Osteocyte (in vitro differentiated cells): ENCODE measurements around the gene IKBIP. TPM values are rescaled to one million over a fixed set of nuclear protein-coding genes. Genes with fewer than 3 reads are reported as not detected.

ENCODE experiments used
- DNase-seq: peaks from one replicate; pipeline ENCODE4 v3.0.0; 2021; ENCODE audit warnings: mixed read lengths; ENCODE audit not compliant: unreplicated experiment; ENCODE audit errors: extremely low spot score
- H3K27ac Mint-ChIP-seq: one replicate; pipeline ENCODE4 v1.8.0; 2021; ENCODE audit warnings: mild to moderate bottlenecking, mixed read lengths; ENCODE audit not compliant: unreplicated experiment
- H3K27me3 Mint-ChIP-seq: one replicate; pipeline ENCODE4 v1.8.0; 2021; ENCODE audit warnings: mixed read lengths; ENCODE audit not compliant: unreplicated experiment
- H3K36me3 Mint-ChIP-seq: one replicate; pipeline ENCODE4 v1.8.0; 2021; ENCODE audit warnings: mixed read lengths; ENCODE audit not compliant: unreplicated experiment
- H3K4me1 Mint-ChIP-seq: one replicate; pipeline ENCODE4 v1.8.0; 2021; ENCODE audit warnings: mixed read lengths; ENCODE audit not compliant: unreplicated experiment
- H3K4me3 Mint-ChIP-seq: one replicate; pipeline ENCODE4 v1.8.0; 2021; ENCODE audit warnings: mild to moderate bottlenecking, moderate library complexity, mixed read lengths; ENCODE audit not compliant: unreplicated experiment
- H3K9me3 Mint-ChIP-seq: one replicate; pipeline ENCODE4 v1.8.0; 2021; ENCODE audit warnings: mixed read lengths; ENCODE audit not compliant: unreplicated experiment
- total RNA-seq: library from RNA; stranded (reverse); gene quantifications from 2 replicates; pipeline ENCODE4 v1.2.1, GENCODE V29; 2021
- TF ChIP-seq, protein P1 (sequence below): fragments of 200-600 bp; sonication (generic); IDR thresholded peaks from 2 replicates; pipeline ENCODE4 v1.5.0; 2021; ENCODE audit warnings: antibody characterized with exemption, mild to moderate bottlenecking, moderate library complexity

Gene IKBIP
- total RNA-seq, 1 donor from 2014 or later, result 38.0 TPM

DNA sequence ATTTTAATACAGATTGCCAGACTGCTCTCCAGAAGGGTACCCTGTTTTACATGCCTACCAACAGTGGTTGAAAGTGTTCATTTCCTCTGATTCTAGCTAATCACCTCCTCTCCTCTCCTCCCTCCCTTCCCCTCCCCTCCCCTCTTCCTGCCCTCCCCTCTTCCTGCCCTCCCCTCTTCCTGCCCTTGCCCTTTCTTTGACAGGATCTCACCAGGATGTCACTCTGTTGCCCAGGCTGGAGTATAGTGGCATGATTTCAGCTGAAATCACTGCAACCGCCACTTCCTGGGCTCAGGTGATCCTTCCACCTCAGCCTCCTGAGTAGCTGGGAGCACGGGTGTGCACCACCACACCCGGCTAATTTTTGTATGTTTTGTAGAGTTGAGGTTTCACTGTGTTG, 25.2 kb upstream of the IKBIP start:
- H3K4me3 Mint-ChIP-seq, result no peak overlapping the region
- no peaks in the 10 kb centered on the region for H3K27me3 Mint-ChIP-seq
- H3K27ac Mint-ChIP-seq, result no peak overlapping the region
- H3K9me3 Mint-ChIP-seq, result no peaks in the 10 kb centered on the region
- no peak for DNase-seq
- H3K4me1 Mint-ChIP-seq, result no peaks in the 10 kb centered on the region
- peaks cover 36% of the 10 kb centered on the region for H3K36me3 Mint-ChIP-seq
- TF ChIP-seq, protein P1, sequence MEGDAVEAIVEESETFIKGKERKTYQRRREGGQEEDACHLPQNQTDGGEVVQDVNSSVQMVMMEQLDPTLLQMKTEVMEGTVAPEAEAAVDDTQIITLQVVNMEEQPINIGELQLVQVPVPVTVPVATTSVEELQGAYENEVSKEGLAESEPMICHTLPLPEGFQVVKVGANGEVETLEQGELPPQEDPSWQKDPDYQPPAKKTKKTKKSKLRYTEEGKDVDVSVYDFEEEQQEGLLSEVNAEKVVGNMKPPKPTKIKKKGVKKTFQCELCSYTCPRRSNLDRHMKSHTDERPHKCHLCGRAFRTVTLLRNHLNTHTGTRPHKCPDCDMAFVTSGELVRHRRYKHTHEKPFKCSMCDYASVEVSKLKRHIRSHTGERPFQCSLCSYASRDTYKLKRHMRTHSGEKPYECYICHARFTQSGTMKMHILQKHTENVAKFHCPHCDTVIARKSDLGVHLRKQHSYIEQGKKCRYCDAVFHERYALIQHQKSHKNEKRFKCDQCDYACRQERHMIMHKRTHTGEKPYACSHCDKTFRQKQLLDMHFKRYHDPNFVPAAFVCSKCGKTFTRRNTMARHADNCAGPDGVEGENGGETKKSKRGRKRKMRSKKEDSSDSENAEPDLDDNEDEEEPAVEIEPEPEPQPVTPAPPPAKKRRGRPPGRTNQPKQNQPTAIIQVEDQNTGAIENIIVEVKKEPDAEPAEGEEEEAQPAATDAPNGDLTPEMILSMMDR, result no peak

DNA sequence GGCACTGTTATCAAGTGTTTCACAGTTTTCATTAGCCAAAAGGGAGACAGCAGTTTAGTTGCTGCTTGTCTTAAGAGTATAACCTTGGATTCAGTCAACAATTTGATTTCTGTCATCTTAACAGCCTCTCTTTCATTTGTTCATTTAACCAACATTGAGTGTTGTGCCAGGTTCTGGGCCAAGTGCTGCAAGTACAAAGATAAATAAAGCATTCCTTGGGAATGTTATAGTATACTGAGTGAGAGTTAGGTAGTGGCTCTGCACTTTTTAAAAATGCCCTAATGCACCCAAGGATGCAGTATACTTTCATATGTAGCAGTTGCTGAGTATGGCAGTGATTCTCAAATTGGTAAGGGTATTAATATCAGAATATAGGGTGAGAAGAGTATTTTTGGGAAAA, 15.9 kb upstream of the IKBIP start:
- no peaks in the 10 kb centered on the region for H3K27me3 Mint-ChIP-seq
- no peaks in the 10 kb centered on the region for H3K9me3 Mint-ChIP-seq
- TF ChIP-seq, protein P1, result no peak
- H3K4me1 Mint-ChIP-seq, result peaks cover 2% of the 10 kb centered on the region
- DNase-seq, result no peak
- H3K4me3 Mint-ChIP-seq, result no peak overlapping the region
- no peak overlapping the region for H3K27ac Mint-ChIP-seq
- peaks cover 38% of the 10 kb centered on the region for H3K36me3 Mint-ChIP-seq

DNA sequence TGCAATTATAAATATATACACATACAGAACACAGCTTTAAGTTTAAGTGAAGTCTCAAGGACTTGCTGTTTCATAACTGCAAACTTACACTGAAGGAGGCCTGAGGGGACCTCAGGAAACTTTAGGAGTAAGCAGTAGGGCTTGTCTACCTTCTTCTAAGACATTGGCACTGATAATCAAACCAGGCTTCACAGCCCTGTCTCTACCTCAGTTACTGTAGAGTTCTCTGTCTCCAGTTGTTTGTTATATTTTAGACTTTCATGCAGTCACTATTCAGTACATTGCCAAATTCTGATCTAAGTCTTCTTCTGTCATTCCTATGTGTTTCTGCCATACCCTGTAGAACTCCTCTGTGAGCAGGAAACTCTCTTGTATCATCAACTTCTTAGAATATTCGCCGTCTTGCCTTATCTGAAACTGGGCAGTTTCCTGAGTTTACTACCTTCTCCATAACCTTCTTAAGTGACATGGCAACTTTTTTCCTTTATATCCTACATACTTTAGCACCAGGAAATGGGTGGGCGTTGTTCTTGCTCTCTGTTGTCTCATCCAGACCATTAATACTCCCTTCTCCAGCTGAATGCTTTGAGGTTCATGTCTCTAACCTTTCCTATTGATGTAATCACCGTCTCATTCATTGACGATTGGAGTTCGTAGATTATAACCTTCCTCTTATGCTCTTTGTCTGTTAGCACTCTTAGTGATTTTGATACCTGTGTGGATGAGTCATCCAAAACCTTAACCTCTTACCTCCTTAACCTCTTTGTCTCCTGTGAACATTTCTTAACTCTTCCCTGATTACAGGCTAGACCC, 11.9 kb upstream of the IKBIP start:
- H3K4me1 Mint-ChIP-seq, result peaks cover 5% of the 10 kb centered on the region
- H3K36me3 Mint-ChIP-seq, result peaks cover 20% of the 10 kb centered on the region
- TF ChIP-seq, protein P1, result no peak
- DNase-seq, result no peak
- no peak overlapping the region for H3K27ac Mint-ChIP-seq
- H3K27me3 Mint-ChIP-seq, result no peaks in the 10 kb centered on the region
- H3K4me3 Mint-ChIP-seq, result no peak overlapping the region
- no peaks in the 10 kb centered on the region for H3K9me3 Mint-ChIP-seq

DNA sequence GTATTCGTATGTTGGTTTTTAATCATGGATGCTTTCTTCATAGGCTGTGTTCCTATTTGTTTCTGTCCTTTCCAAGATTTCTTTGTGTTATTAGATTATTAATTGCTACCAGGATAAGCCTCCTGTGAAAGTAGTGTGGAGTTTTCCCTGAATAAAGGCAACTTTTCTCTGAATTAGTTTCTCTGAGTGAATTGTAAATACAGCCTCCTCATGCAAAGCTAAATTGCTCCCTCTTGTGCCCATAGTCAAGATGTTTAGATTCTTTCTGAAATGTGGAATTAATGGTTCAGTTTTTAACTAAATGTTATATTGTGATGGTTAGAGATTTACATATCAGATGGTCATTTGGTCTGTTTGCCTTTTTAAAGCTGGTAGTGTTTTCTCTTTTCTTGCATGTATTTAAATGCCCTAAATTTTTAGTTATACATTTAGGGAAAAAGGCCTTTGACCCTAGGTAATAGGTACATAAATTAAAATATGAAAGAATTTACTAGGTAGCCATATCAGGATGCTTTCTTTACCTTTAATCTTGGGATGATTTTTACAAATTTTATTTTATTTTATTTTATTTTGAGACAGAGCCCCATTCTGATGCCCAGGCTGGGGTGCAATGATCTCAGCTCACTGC, 9.4 kb upstream of the IKBIP start:
- Mint-ChIP-seq H3K27me3 (no peaks in the 10 kb centered on the region), H3K4me3 (no peak overlapping the region), H3K9me3 (no peaks in the 10 kb centered on the region), H3K4me1 (peaks cover 5% of the 10 kb centered on the region), H3K27ac (peak overlapping the region; percentile 40), H3K36me3 (peaks cover 21% of the 10 kb centered on the region)
- TF ChIP-seq, protein P1, result peak; percentile 82
- no peak for DNase-seq

DNA sequence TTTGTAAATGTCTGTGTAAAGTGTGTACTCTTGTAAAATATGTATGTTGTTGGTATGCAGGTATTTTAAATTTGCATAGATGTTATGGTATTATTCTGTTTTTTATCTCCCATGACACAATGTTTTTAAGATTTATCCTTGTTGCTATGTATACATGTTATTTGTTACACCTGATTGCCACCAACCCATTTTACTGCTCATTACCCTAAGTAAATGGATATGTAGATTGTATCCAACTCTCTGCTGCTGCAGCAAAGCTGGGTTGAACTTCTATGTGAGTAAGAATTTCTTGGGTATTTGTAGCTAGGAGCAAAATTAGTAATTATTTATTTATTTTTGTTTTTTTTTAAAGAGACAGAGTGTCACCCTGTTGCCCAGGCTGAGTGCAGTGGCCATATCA, 6.7 kb upstream of the IKBIP start:
- Mint-ChIP-seq H3K36me3 (peaks cover 17% of the 10 kb centered on the region), H3K4me1 (peaks cover 18% of the 10 kb centered on the region), H3K27me3 (no peaks in the 10 kb centered on the region), H3K27ac (no peak overlapping the region), H3K9me3 (no peaks in the 10 kb centered on the region), H3K4me3 (no peak overlapping the region)
- TF ChIP-seq, protein P1, result no peak
- no peak for DNase-seq
